ENCODE measurements around the gene IGF2BP2.

DNA sequence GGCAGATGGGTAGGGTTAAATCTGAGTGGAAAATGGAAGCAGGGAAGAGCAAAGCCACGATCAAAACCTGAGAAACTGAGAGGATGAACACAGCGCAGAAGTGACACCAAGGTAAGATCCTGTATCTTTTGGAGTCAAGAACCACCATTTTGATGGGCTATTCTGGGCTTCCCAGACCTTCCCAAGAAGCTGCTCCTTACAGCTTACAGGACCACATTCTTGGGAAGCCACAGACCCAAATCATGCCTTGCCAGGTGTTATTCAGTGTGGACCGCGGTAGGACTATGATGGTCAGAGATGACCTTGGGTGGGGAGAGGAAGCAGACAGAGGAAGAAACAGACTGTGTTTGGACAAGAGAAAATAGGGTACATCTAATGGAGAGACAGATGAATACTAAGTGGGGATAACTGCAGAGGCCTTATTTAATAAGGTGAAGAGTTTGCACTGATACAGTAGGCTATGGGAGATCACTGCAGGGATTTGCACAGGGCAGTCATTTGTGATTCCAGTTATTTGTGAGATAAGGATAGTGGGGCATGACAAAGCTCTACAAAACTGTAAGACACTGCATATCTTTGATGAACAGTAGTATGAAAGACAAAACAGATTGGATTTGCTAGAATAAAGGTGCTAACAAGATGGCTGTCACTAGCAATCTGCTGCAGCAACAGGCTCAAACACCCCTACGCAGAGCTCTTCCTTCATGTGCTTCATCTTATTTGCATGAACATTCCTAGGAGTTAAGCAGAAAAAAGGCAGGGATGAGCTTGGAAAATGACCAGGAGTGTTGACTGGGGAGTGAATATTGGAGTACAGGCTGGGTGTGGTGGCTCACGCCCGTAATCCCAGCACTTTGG, 105.9 kb downstream of the IGF2BP2 start:
- TF ChIP-seq, protein P1, sequence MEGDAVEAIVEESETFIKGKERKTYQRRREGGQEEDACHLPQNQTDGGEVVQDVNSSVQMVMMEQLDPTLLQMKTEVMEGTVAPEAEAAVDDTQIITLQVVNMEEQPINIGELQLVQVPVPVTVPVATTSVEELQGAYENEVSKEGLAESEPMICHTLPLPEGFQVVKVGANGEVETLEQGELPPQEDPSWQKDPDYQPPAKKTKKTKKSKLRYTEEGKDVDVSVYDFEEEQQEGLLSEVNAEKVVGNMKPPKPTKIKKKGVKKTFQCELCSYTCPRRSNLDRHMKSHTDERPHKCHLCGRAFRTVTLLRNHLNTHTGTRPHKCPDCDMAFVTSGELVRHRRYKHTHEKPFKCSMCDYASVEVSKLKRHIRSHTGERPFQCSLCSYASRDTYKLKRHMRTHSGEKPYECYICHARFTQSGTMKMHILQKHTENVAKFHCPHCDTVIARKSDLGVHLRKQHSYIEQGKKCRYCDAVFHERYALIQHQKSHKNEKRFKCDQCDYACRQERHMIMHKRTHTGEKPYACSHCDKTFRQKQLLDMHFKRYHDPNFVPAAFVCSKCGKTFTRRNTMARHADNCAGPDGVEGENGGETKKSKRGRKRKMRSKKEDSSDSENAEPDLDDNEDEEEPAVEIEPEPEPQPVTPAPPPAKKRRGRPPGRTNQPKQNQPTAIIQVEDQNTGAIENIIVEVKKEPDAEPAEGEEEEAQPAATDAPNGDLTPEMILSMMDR (IDR thresholded peaks at IDR 0.05) = no peak
- TF ChIP-seq POLR2AphosphoS5 (IDR thresholded peaks at IDR 0.05) (no peak), POLR2A (IDR thresholded peaks at IDR 0.05) (no peak), EP300 (IDR thresholded peaks at IDR 0.05) (no peak)
